Myocyte (in vitro differentiated cells): ENCODE data around the gene SERPINB4. TPM values are rescaled to one million over a fixed set of nuclear protein-coding genes. Genes with fewer than 3 reads are reported as not detected.
"Not testable (repeated sequence)": the region's sequence is repeated elsewhere in the genome, so short reads cannot be mapped to it uniquely, and the experiment has no call there.

Source experiments
- DNase-seq: peaks from one replicate; pipeline ENCODE4 v3.0.0-alpha.2; 2012; ENCODE audit warnings: low read depth
- polyA plus RNA-seq: library from polyadenylated mRNA; unstranded; fragments of >200 nt; gene quantifications from one replicate; pipeline ENCODE4 v1.2.1, GENCODE V29; 2012; ENCODE audit warnings: missing spikeins
- total RNA-seq: library from RNA; depleted of rRNA; stranded (reverse); fragments of >200 nt; gene quantifications from 2 replicates; pipeline ENCODE4 v1.2.3, GENCODE V29; 2014

The SERPINB4 gene
- total RNA-seq = not detected in 2 replicates
- not detected for polyA plus RNA-seq

- not testable (repeated sequence) for DNase-seq
These were observed at the start of gene SERPINB4 for GRCh38 chr18:63644142-63644541. Gene SERPINB4, minus strand, starts transcription at chr18:63644256. Its CDS starts 679 bp downstream, at chr18:63643577.

- DNase-seq = no peak
These were observed 45.0 kb upstream of the SERPINB4 start for GRCh38 chr18:63689064-63689463.

- DNase-seq = no peak
These were observed 42.8 kb upstream of the SERPINB4 start for GRCh38 chr18:63686871-63687270.

GRCh38 chr18:63684718-63685117 lies 40.7 kb upstream of the SERPINB4 start:
- no peak for DNase-seq

- no peak for DNase-seq
These were observed 39.8 kb upstream of the SERPINB4 start for GRCh38 chr18:63683890-63684289.

GRCh38 chr18:63683152-63683551 lies 39.1 kb upstream of the SERPINB4 start:
- peak; percentile 30 for DNase-seq

GRCh38 chr18:63681449-63682340 lies 37.6 kb upstream of the SERPINB4 start:
- no peak for DNase-seq

GRCh38 chr18:63679820-63680606 lies 36.0 kb upstream of the SERPINB4 start:
- DNase-seq = no peak

GRCh38 chr18:63677500-63678225 lies 33.6 kb upstream of the SERPINB4 start:
- no peak for DNase-seq

GRCh38 chr18:63676526-63677323 lies 32.7 kb upstream of the SERPINB4 start:
- no peak for DNase-seq

GRCh38 chr18:63664571-63664970 lies 20.5 kb upstream of the SERPINB4 start:
- no peak for DNase-seq

- not testable (repeated sequence) for DNase-seq
These were observed 17.7 kb upstream of the SERPINB4 start, which contains the start of gene SERPINB3 for GRCh38 chr18:63661750-63662149. Gene SERPINB3, minus strand, starts transcription at chr18:63661893. Its CDS starts 677 bp downstream, at chr18:63661216.

GRCh38 chr18:63658920-63659319 lies 14.9 kb upstream of the SERPINB4 start:
- not testable (repeated sequence) for DNase-seq

GRCh38 chr18:63650271-63650670 lies 6.2 kb upstream of the SERPINB4 start:
- not testable (repeated sequence) for DNase-seq

GRCh38 chr18:63648241-63648640 lies 4.2 kb upstream of the SERPINB4 start:
- no peak for DNase-seq

- no peak for DNase-seq
These were observed 2.9 kb upstream of the SERPINB4 start for GRCh38 chr18:63646936-63647335.

- DNase-seq = not testable (repeated sequence)
These were observed 638 bp upstream of the SERPINB4 start for GRCh38 chr18:63644694-63645093.

GRCh38 chr18:63642668-63643356 lies 1.2 kb downstream of the SERPINB4 start:
- DNase-seq = not testable (repeated sequence)

- DNase-seq = peak; percentile 34
These were observed 2.8 kb downstream of the SERPINB4 start for GRCh38 chr18:63641157-63641680.
